NCI-H1092 (cell line): ENCODE results near the gene CNPPD1.

Source experiments
- DNase-seq: peaks from one replicate; lab custom pipeline; 2025; lab: John Stamatoyannopoulos, UW

Gene CNPPD1

GRCh38 chr2:219176818-219177551, at the start of gene CNPPD1:
TSS of gene CNPPD1 (minus strand) at chr2:219176925. CDS start at chr2:219176828, 97 bp downstream.
- DNase-seq = peak; percentile 57

GRCh38 chr2:219225350-219225749, 48.6 kb upstream of the CNPPD1 start:
- no peak for DNase-seq

GRCh38 chr2:219223831-219224610, 47.3 kb upstream of the CNPPD1 start:
- no peak for DNase-seq

GRCh38 chr2:219221957-219222518, 45.3 kb upstream of the CNPPD1 start:
- DNase-seq = no peak

GRCh38 chr2:219220652-219221402, 44.1 kb upstream of the CNPPD1 start:
- no peak for DNase-seq

GRCh38 chr2:219219784-219220532, 43.2 kb upstream of the CNPPD1 start:
- DNase-seq = no peak

GRCh38 chr2:219218732-219219701, 42.3 kb upstream of the CNPPD1 start, which contains the start of gene ABCB6:
TSS of gene ABCB6 (minus strand) at chr2:219218958. CDS start at chr2:219218673, 285 bp downstream.
- peak; percentile 88 for DNase-seq

- peak; percentile 52 for DNase-seq
Measured at GRCh38 chr2:219218217-219218731, 41.5 kb upstream of the CNPPD1 start.

- no peak for DNase-seq
Measured at GRCh38 chr2:219216535-219216915, 39.8 kb upstream of the CNPPD1 start.

GRCh38 chr2:219215871-219216534, 39.3 kb upstream of the CNPPD1 start:
- DNase-seq = no peak

GRCh38 chr2:219214786-219215185, 38.1 kb upstream of the CNPPD1 start:
- no peak for DNase-seq

- no peak for DNase-seq
Measured at GRCh38 chr2:219214141-219214540, 37.4 kb upstream of the CNPPD1 start.

GRCh38 chr2:219213486-219214071, 36.9 kb upstream of the CNPPD1 start:
- DNase-seq = no peak

GRCh38 chr2:219213026-219213415, 36.3 kb upstream of the CNPPD1 start:
- no peak for DNase-seq

GRCh38 chr2:219210886-219211362, 34.2 kb upstream of the CNPPD1 start:
- DNase-seq = no peak

- DNase-seq = no peak
Measured at GRCh38 chr2:219210196-219210885, 33.6 kb upstream of the CNPPD1 start.

- no peak for DNase-seq
Measured at GRCh38 chr2:219209236-219210195, 32.8 kb upstream of the CNPPD1 start.
